ENCODE measurements around the gene TTLL12. TPM values are rescaled to one million over a fixed set of nuclear protein-coding genes. Genes with fewer than 3 reads are reported as not detected.

Gene TTLL12
- total RNA-seq, 4 donors from 2014 or later, result 38.5 to 50.4 (median 41.9) TPM

DNA sequence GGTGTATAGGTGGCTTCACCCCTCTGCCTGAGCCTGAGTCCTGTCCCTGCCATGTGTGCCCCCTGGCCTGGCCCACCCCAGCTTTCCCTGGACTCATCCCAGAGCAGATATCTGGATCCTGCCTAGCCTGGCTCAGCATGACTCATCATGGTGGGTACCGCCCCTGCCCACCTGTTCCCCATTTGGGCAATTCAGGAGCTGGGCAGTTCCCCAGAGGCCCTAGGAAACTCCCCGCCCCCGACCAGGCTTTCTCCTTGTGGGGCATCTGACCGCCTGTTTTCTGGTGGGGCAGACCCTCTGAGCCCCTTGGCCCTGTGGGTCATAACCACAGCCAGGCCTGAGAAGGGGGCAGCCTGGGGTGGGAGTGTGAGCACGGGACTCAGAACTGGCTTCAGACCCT lies 31.1 kb downstream of the TTLL12 start:
- no peak overlapping the region for H3K4me3 ChIP-seq
- peaks cover 0 to 81% (median 12%) of the 10 kb centered on the region in 4 donors for H3K4me1 ChIP-seq
- H3K36me3 ChIP-seq, result peaks cover 0 to 27% (median 0%) of the 10 kb centered on the region in 3 donors
- no peak for TF ChIP-seq POLR2A (IDR thresholded peaks at IDR 0.05)
- TF ChIP-seq EP300 (IDR thresholded peaks at IDR 0.05), result no peak
- TF ChIP-seq, protein P1, sequence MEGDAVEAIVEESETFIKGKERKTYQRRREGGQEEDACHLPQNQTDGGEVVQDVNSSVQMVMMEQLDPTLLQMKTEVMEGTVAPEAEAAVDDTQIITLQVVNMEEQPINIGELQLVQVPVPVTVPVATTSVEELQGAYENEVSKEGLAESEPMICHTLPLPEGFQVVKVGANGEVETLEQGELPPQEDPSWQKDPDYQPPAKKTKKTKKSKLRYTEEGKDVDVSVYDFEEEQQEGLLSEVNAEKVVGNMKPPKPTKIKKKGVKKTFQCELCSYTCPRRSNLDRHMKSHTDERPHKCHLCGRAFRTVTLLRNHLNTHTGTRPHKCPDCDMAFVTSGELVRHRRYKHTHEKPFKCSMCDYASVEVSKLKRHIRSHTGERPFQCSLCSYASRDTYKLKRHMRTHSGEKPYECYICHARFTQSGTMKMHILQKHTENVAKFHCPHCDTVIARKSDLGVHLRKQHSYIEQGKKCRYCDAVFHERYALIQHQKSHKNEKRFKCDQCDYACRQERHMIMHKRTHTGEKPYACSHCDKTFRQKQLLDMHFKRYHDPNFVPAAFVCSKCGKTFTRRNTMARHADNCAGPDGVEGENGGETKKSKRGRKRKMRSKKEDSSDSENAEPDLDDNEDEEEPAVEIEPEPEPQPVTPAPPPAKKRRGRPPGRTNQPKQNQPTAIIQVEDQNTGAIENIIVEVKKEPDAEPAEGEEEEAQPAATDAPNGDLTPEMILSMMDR (IDR thresholded peaks at IDR 0.05), result no peak
- H3K27me3 ChIP-seq, result no peaks in the 10 kb centered on the region
- DNase-seq (ENCODE audit: low spot score in 2 of 2), result no peak
- WGBS, 2 donors, result 76 to 80% methylated on average over 4 of the region's 5 CpGs
- H3K27ac ChIP-seq, result peak overlapping the region in 1 of 4 donors; percentile 18
- no peaks in the 10 kb centered on the region for H3K9me3 ChIP-seq

DNA sequence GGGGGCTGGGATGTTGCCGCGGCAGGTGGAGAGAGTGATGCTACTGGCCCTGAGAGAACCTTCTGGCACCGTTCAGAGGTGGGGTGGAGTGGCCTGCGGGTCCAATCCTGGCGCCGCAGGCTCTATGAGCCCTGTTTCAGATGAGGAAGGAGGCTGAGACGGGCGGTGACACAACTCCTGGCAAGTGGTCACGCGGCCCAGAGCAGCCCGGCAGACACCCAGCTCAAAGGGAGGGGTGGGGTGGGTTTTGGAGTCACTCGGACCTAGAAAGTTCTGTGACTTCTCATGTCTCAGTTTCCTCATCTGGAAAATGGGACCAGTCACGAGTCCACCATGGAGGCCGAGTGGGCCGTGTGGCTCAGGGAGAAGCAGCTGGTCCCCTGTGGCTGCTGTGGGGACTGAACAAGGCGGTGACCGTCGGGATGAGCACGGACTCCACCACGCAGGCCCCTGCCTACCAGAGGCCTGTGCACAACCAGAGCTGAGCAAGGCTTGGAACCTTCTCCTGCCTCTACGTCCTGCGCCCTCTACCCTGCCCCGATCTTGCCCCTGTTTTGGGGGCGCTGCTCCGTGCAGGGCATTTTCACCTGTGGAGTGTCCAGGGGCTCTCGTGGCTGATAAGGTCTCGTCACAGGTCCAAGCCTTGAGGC lies 31.9 kb downstream of the TTLL12 start:
- Histone ChIP-seq H3K36me3 (peaks cover 0 to 19% (median 0%) of the 10 kb centered on the region in 3 donors), H3K4me1 (peaks cover 0 to 80% (median 14%) of the 10 kb centered on the region in 4 donors), H3K27me3 (no peaks in the 10 kb centered on the region), H3K9me3 (no peaks in the 10 kb centered on the region), H3K4me3 (no peak overlapping the region), H3K27ac (peak overlapping the region in 2 of 4 donors; percentile 15 to 18)
- WGBS, 2 donors, result 77 to 80% methylated on average over 22 to 27 of the region's 27 CpGs
- peak in 1 of 2 donors; percentile 44 for DNase-seq (ENCODE audit: low spot score in 2 of 2)
- TF ChIP-seq POLR2A (IDR thresholded peaks at IDR 0.05), result no peak
- no peak for TF ChIP-seq EP300 (IDR thresholded peaks at IDR 0.05)
- TF ChIP-seq, protein P1 (IDR thresholded peaks at IDR 0.05), result no peak

- Histone ChIP-seq H3K4me1 (peaks cover 0 to 69% (median 14%) of the 10 kb centered on the region in 4 donors), H3K36me3 (peaks cover 0 to 9% (median 0%) of the 10 kb centered on the region in 3 donors), H3K27me3 (no peaks in the 10 kb centered on the region), H3K4me3 (no peak overlapping the region), H3K9me3 (no peaks in the 10 kb centered on the region), H3K27ac (peak overlapping the region in 2 of 4 donors; percentile 15 to 57)
- DNase-seq (ENCODE audit: low spot score in 2 of 2), result no peak
- WGBS, 2 donors, result 35 to 40% methylated on average over 9 of the region's 9 CpGs
- TF ChIP-seq POLR2A (IDR thresholded peaks at IDR 0.05) (no peak), EP300 (IDR thresholded peaks at IDR 0.05) (no peak)
- TF ChIP-seq, protein P1 (IDR thresholded peaks at IDR 0.05), result no peak
Observed at GRCh38 chr22:43153899-43154298, 33.0 kb downstream of the TTLL12 start.

DNA sequence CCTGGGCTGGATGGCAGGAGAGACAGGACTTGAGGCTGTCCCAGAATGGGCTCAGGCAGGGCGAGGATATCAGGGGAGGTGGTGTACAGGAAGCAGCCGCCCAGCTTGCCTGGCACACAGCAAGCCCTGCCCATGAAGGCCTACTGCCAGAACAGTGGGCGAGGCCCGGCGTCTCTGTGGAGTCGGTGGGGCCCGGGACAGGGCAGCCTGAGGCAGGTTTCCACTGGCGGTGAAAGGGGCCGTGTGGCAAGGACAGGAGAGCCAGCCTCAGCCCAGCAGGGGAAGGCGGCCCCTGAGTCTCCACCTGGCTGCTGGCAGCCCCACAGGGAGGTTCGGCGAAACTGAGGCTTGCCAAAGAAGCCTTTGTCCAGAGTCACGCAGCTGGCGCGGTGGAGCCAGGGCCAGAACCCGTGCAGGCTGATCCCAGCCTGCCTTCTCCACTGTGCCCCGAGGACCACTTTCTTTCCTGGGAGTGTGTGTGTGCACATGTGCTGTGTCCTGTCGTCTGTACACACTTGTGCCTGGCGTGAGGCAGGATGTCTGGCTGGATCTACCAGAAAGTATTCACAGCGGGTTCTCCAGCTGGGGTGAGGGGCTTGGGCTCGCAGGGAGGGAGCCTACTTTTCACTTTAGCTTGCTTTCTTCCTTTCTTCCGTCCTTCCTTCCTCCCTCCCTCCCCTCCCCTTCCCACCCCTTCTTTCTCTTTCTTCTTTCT lies 34.4 kb downstream of the TTLL12 start:
- peak in 1 of 2 donors; percentile 47 for TF ChIP-seq EP300 (IDR thresholded peaks at IDR 0.05)
- TF ChIP-seq, protein P1 (IDR thresholded peaks at IDR 0.05), result no peak
- TF ChIP-seq POLR2A (IDR thresholded peaks at IDR 0.05), result peak in 1 of 2 donors; percentile 18
- peaks cover 0 to 56% (median 11%) of the 10 kb centered on the region in 4 donors for H3K4me1 ChIP-seq
- no peaks in the 10 kb centered on the region for H3K9me3 ChIP-seq
- DNase-seq (ENCODE audit: low spot score in 2 of 2), result peak; percentile 39 to 53
- H3K4me3 ChIP-seq, result peak overlapping the region; percentile 76 to 93 (median 84)
- H3K27me3 ChIP-seq, result no peaks in the 10 kb centered on the region
- 4 to 7% methylated on average over 16 to 19 of the region's 22 CpGs for WGBS, 2 donors
- H3K36me3 ChIP-seq, result peaks cover 0 to 8% (median 0%) of the 10 kb centered on the region in 3 donors
- H3K27ac ChIP-seq, result peak overlapping the region; percentile 61 to 91 (median 82)

GRCh38 chr22:43152003-43152356 lies 35.0 kb downstream of the TTLL12 start:
- no peak for DNase-seq (ENCODE audit: low spot score in 2 of 2)
- H3K27ac ChIP-seq, result peak overlapping the region; percentile 61 to 91 (median 82)
- no peaks in the 10 kb centered on the region for H3K9me3 ChIP-seq
- TF ChIP-seq, protein P1 (IDR thresholded peaks at IDR 0.05), result no peak
- TF ChIP-seq POLR2A (IDR thresholded peaks at IDR 0.05) (no peak), EP300 (IDR thresholded peaks at IDR 0.05) (no peak)
- WGBS, 2 donors, result 10 to 13% methylated on average over 14 to 18 of the region's 18 CpGs
- peaks cover 0 to 54% (median 11%) of the 10 kb centered on the region in 4 donors for H3K4me1 ChIP-seq
- H3K36me3 ChIP-seq, result peaks cover 0 to 8% (median 0%) of the 10 kb centered on the region in 3 donors
- no peaks in the 10 kb centered on the region for H3K27me3 ChIP-seq
- H3K4me3 ChIP-seq, result peak overlapping the region; percentile 76 to 93 (median 84)

All from tibial nerve (tissue), 4 donors.